B cell (primary cell): ENCODE results near the gene PPT2. TPM values are rescaled to one million over a fixed set of nuclear protein-coding genes. Genes with fewer than 3 reads are reported as not detected.

Experiments used
- ATAC-seq: fragments of 200-7000 bp; cut with Tn5 transposase; one replicate; pipeline ENCODE4 v1.10.0; 2021; ENCODE audit warnings: low read depth, mild to moderate bottlenecking, moderate number of reproducible peaks, moderate library complexity
- CTCF ChIA-PET: fragments of 350-600 bp; sonication (Branson Sonifier 250); formaldehyde crosslinking; loops from one replicate; lab custom pipeline; 2021; ENCODE audit warnings: antibody characterized with exemption, inconsistent platforms; lab: Charles Lee
- POLR2A ChIA-PET: fragments of 350-600 bp; sonication (Branson Sonifier 250); formaldehyde crosslinking; loops from one replicate; lab custom pipeline; 2021; ENCODE audit warnings: antibody characterized with exemption; lab: Charles Lee
- DNase-seq: peaks from one replicate; pipeline ENCODE4 v3.0.0; 2013
- H2AFZ ChIP-seq: 2 replicates; pipeline ENCODE4 v1.6.1; 2012; ENCODE audit warnings: mild to moderate bottlenecking, low read depth, low read length; ENCODE audit not compliant: insufficient read depth, poor library complexity, severe bottlenecking
- H3K27ac ChIP-seq, 2 donors: 1 replicate in 1 of 2; 2 replicates in 1 of 2; pipeline ENCODE4 v1.5.1; 2012 to 2013; ENCODE audit warnings: low read length in 2 of 2, mild to moderate bottlenecking in 2 of 2, moderate library complexity in 1 of 2
- H3K27me3 ChIP-seq, 4 experiments: fragments of 200-600 bp in 1 of 4; sonication (generic) in 1 of 4; replicated peaks in 1 of 4; 1 replicate in 2 of 4; 2 replicates in 2 of 4; pipeline versions ENCODE4 v1.6.1 to v1.7.0; 2013 to 2016; ENCODE audit warnings: low read length in 3 of 4, mild to moderate bottlenecking in 2 of 4, mixed read lengths in 1 of 4, moderate library complexity in 1 of 4; ENCODE audit not compliant: insufficient read depth in 4 of 4, control insufficient read depth in 3 of 4; ENCODE audit errors: control extremely low read depth in 1 of 4
- H3K36me3 ChIP-seq, 2 experiments: replicated peaks in 1 of 2; 1 replicate in 1 of 2; 2 replicates in 1 of 2; pipeline versions ENCODE4 v1.6.1 to v1.7.1; 2013; ENCODE audit warnings: low read length in 1 of 2; ENCODE audit not compliant: insufficient read depth in 2 of 2, control insufficient read depth in 1 of 2; ENCODE audit errors: control extremely low read depth in 1 of 2, extremely low read depth in 1 of 2
- H3K4me1 ChIP-seq, 2 donors: fragments of 200-600 bp in 1 of 2; sonication (generic) in 1 of 2; 1 replicate in 1 of 2; 2 replicates in 1 of 2; pipeline versions ENCODE4 v1.5.1 to v1.6.1; 2013 to 2017; ENCODE audit warnings: low read length in 2 of 2; ENCODE audit not compliant: control insufficient read depth in 2 of 2, insufficient read depth in 2 of 2
- H3K4me2 ChIP-seq: replicated peaks from 2 replicates; pipeline ENCODE3; 2012; ENCODE audit warnings: mild to moderate bottlenecking, low read depth, low read length; ENCODE audit not compliant: poor library complexity, severe bottlenecking
- H3K4me3 ChIP-seq, 5 experiments: fragments of 200-600 bp in 1 of 5; sonication (generic) in 1 of 5; 1 replicate in 3 of 5; 2 replicates in 2 of 5; pipeline versions ENCODE4 v1.5.1 to v1.7.0; 2011 to 2016; ENCODE audit warnings: low read length in 4 of 5, mild to moderate bottlenecking in 4 of 5, low read depth in 2 of 5, control low read depth in 1 of 5, moderate library complexity in 1 of 5; ENCODE audit not compliant: insufficient read depth in 1 of 5; ENCODE audit errors: control extremely low read depth in 1 of 5, extremely low read depth in 1 of 5
- H3K79me2 ChIP-seq: fragments of 200-600 bp; sonication (generic); one replicate; pipeline ENCODE4 v1.6.0; 2016; ENCODE audit warnings: low read length; ENCODE audit not compliant: control insufficient read depth, insufficient read depth
- H3K9ac ChIP-seq: fragments of 200-600 bp; sonication (generic); 2 replicates; pipeline ENCODE4 v1.6.1; 2017; ENCODE audit warnings: mild to moderate bottlenecking, low read length, moderate library complexity
- H3K9me3 ChIP-seq, 3 donors: one replicate each; pipeline versions ENCODE4 v1.6.1 to v1.7.1; 2013; ENCODE audit warnings: low read length in 2 of 3; ENCODE audit not compliant: control insufficient read depth in 2 of 3, insufficient read depth in 1 of 3; ENCODE audit errors: control extremely low read depth in 1 of 3
- H4K20me1 ChIP-seq: 2 replicates; pipeline ENCODE4 v1.6.0; 2012; ENCODE audit warnings: mild to moderate bottlenecking, low read length; ENCODE audit not compliant: insufficient read depth, control insufficient read depth, poor library complexity, severe bottlenecking
- H3K27ac Mint-ChIP-seq: one replicate; pipeline ENCODE4 v1.8.0; 2021; ENCODE audit warnings: mixed read lengths
- H3K27me3 Mint-ChIP-seq: one replicate; pipeline ENCODE4 v1.8.0; 2021; ENCODE audit warnings: mixed read lengths
- H3K4me1 Mint-ChIP-seq: one replicate; pipeline ENCODE4 v1.8.0; 2021; ENCODE audit warnings: mixed read lengths
- H3K4me3 Mint-ChIP-seq: one replicate; pipeline ENCODE4 v1.8.0; 2021; ENCODE audit warnings: mixed read lengths
- H3K9me3 Mint-ChIP-seq: one replicate; pipeline ENCODE4 v1.8.0; 2022; ENCODE audit warnings: mixed read lengths; ENCODE audit not compliant: insufficient read depth
- CTCF ChIP-seq: fragments of 200-600 bp; IDR thresholded peaks from one replicate; pipeline ENCODE4 v1.8.0; 2022; ENCODE audit warnings: antibody characterized with exemption, mild to moderate bottlenecking
- EZH2 ChIP-seq: IDR thresholded peaks from 2 replicates; pipeline ENCODE4 v1.6.1; 2012; ENCODE audit warnings: borderline replicate concordance, low read depth, mild to moderate bottlenecking, moderate library complexity, low read length; ENCODE audit not compliant: insufficient read depth, poor library complexity, severe bottlenecking
- WGBS: methylation state at CpG from one replicate; pipeline ENCODE4 v1.1.5; 2013; ENCODE audit warnings: missing lambda C conversion rate; ENCODE audit not compliant: insufficient coverage; 5-methylcytosine and 5-hydroxymethylcytosine counted together
- intact Hi-C: fragments of 100-400 bp; cut with micrococcal nuclease; formaldehyde crosslinking; loops from one replicate; pipeline ENCODE4 v1.10.0; 2022
- polyA plus RNA-seq: library from polyadenylated mRNA; depleted of rRNA; stranded (reverse); fragments of >200 nt; gene quantifications from 2 replicates; pipeline ENCODE4 v1.2.3, GENCODE V29; 2012
- total RNA-seq, 2 donors: library from RNA; stranded (reverse); fragments of 120-200 nt in 1 of 2; gene quantifications; 1 replicate in 1 of 2; 2 replicates in 1 of 2; pipeline versions ENCODE4 v1.2.3 to v1.2.4, GENCODE V29; 2013 to 2022

The PPT2 gene
- total and polyA plus RNA-seq, 2 donors (not counting 1 experiment from before 2014, with no cell fraction given) = 1.2 to 4.2 TPM

DNA sequence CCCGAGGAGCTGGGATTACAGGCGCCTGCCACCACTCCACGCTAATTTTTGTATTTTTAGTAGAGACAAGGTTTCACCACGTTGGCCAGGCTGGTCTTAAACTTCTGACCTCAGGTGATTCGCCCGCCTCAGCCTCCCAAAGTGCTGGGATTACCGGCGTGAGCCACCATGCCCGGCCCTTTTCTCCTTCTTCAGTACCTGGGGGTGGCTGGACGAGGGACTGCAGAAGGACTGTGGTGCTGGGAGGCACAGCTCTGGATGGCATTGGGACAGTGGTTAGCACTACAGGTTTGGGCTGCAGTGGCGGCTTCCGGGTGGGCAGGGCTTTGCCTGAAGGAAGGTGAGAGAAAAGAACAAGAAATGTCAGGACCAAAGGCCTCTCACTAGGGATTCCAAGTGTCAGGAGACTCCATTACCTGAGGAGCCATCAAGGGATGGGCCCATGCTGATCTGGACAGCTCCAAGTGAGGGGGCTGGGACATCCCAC, 33.3 kb upstream of the PPT2 start:
- Histone ChIP-seq H2AFZ (no peak overlapping the region), H3K36me3 (peaks cover 8 to 90% of the 10 kb centered on the region in 2 experiments), H3K4me3 (no peak overlapping the region), H3K27me3 (no peaks in the 10 kb centered on the region), H3K4me2 (no peak overlapping the region), H3K9ac (no peak overlapping the region), H3K27ac (no peak overlapping the region), H3K4me1 (peaks cover 0 to 3% of the 10 kb centered on the region in 2 donors), H3K79me2 (peaks cover 22% of the 10 kb centered on the region), H4K20me1 (peaks cover 21% of the 10 kb centered on the region), H3K9me3 (no peaks in the 10 kb centered on the region)
- Mint-ChIP-seq H3K27me3 (no peaks in the 10 kb centered on the region), H3K4me3 (no peak overlapping the region), H3K27ac (no peak overlapping the region), H3K9me3 (no peaks in the 10 kb centered on the region), H3K4me1 (peaks cover 12% of the 10 kb centered on the region)
- CTCF ChIA-PET = interaction anchor here (0.7 to 5.0 kb wide), 4 partner anchors 8 to 1019 kb away, joined by 3 to 40 read pairs (median 10); partner anchors contain the start of genes ATF6B and FKBPL
- DNase-seq (no peak), ATAC-seq (no peak)
- TF ChIP-seq EZH2 = no peak
- no peak for TF ChIP-seq CTCF
- WGBS = 96% methylated on average over 10 of the region's 12 CpGs
- intact Hi-C loops = loop anchor here (10.0 kb wide), 1 partner anchor 674 kb away; no protein-coding TSS in a partner anchor
- POLR2A ChIA-PET = interaction anchor here (1.0 kb wide), 1 partner anchor 9 kb away, joined by 3 read pairs; no protein-coding TSS in a partner anchor

DNA sequence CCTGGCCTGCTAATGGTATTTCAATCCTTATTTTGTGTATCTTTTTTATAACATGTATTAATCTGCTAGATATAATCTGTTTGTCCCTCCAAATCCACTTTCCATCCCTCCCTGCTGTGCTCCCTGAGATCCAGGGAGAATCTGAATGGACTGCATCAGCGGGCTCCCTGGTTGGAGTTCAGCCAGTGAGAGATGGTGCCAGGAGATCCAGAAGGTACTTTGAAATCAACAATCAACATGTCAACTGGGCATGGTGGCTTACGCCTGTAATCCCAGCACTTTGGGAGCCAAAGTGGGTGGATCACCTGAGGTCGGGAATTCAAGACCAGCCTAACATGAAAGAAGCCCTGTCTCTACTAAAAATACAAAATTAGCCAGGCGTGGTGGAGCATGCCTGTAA, 30.3 kb upstream of the PPT2 start:
- no peaks in the 10 kb centered on the region for H3K27me3 ChIP-seq
- CTCF ChIA-PET = interaction anchor here (1.2 kb wide), 1 partner anchor 74 kb away, joined by 4 read pairs; no protein-coding TSS in a partner anchor
- DNase-seq = no peak
- no peak overlapping the region for H3K9ac ChIP-seq
- TF ChIP-seq EZH2 = no peak
- no peak for TF ChIP-seq CTCF
- H3K4me3 ChIP-seq = no peak overlapping the region
- no peak overlapping the region for H3K27ac Mint-ChIP-seq
- no peak overlapping the region for H3K27ac ChIP-seq
- H3K79me2 ChIP-seq = peaks cover 51% of the 10 kb centered on the region
- POLR2A ChIA-PET = no interaction called here
- H4K20me1 ChIP-seq = peaks cover 22% of the 10 kb centered on the region
- no peak for ATAC-seq
- H3K9me3 Mint-ChIP-seq = no peaks in the 10 kb centered on the region
- peaks cover 0 to 2% (median 0%) of the 10 kb centered on the region in 3 donors for H3K9me3 ChIP-seq
- WGBS = 100% methylated on average over 3 of the region's 4 CpGs
- H3K4me1 ChIP-seq = peaks cover 15 to 21% of the 10 kb centered on the region in 2 donors
- H3K4me3 Mint-ChIP-seq = no peak overlapping the region
- H3K27me3 Mint-ChIP-seq = no peaks in the 10 kb centered on the region
- intact Hi-C loops = loop anchor here (10.0 kb wide), 1 partner anchor 671 kb away; no protein-coding TSS in a partner anchor
- peaks cover 12 to 75% of the 10 kb centered on the region in 2 experiments for H3K36me3 ChIP-seq
- no peak overlapping the region for H3K4me2 ChIP-seq
- H3K4me1 Mint-ChIP-seq = peaks cover 38% of the 10 kb centered on the region
- H2AFZ ChIP-seq = no peak overlapping the region
